UCSD-AML1 (cell line): ENCODE measurements around the gene DIPK1B.
A peak's percentile ranks its signal among the peaks of the same experiment; 100 is the strongest.
"Not testable (repeated sequence)": the region's sequence is repeated elsewhere in the genome, so short reads cannot be mapped to it uniquely, and the experiment has no call there.

ENCODE experiments used
- DNase-seq: peaks from one replicate; lab custom pipeline; 2025; ENCODE audit not compliant: unreplicated experiment; lab: John Stamatoyannopoulos, UW

DIPK1B gene

DNA sequence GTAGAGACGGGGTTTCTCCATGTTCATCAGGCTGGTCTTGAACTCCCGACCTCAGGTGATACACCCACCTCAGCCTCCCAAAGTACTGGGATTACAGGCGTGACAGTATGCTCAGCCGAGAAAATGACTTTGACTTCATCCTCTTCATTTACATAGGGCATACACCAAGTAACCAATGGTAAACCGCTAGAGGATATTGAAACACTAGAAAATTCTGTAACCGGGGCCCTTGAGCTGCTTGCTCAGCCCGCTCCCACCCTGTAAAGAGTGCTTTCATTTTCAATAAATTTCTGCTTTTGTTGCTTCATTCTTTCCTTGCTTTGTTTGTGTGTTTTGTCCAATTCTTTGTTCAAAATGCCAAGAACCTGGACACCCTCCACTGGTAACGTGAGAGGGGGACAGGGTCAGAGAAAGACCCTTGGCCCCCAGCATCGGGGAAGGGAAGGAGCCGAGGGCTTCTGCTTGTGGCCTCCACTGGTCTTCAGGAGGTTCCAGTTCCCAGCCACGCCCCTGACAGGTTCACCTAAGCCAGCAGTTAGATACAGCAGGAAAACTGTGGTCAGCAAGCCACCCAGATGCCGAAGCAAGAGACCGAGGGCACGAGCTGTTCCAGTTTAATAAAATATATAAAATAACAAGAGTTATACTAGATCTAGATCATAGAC, 53.5 kb downstream of the DIPK1B start:
- DNase-seq = not testable (repeated sequence)

DNA sequence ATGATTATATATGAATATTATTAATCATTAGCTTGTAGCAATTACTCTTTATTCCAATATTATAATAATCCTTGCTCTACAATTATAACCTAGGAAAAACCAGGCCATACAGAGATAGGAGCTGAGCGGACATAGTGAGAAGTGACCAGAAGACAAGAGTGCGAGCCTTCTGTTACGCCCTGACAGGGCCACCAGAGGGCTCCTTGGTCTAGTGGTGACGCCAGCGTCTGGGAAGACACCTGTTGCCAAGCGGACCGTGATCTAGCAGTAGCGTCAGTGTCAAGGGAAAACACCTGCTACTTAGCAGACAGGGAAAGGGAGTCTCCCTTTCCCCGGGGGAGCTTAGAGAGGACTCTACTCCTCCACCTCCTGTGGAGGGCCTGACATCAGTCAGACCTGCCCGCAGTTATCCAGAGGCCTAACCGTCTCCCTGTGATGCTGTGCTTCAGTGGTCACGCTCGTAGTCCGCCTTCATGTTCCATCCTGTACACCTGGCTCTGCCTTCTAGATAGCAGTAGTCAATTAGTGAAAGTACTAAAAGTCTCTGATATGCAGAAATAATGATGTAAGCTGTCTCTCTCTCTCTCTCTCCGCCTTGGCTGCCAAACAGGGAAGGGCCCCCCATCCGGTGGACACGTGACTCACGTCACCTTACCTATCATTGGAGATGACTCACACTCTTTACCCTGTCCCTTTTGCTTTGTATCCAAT, 54.2 kb downstream of the DIPK1B start:
- DNase-seq = peak; percentile 28

DNA sequence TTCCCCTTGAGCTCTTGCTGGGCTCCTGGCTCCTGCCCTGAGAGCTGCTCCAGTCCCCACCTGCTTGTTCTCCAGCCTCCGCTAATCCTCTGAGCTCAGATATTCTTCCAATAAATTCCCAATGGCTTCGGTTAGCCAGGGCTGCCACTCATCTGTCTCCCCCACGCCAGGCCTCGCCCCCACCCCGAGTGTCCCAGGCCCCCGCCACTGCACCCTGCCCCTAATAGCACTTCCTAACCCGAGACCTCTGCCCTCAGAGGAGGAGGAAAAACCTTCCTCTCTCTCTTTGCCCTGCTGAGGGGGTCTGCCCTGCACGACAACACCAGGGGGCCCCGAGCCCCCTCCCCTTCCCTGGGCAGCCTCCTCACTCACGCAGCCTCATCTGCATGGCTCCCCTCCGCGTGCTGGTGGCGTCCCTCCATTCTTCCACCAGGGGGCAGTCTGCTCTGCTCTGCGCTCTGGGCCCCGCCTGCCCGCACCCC, 57.4 kb downstream of the DIPK1B start:
- peak; percentile 42 for DNase-seq

DNA sequence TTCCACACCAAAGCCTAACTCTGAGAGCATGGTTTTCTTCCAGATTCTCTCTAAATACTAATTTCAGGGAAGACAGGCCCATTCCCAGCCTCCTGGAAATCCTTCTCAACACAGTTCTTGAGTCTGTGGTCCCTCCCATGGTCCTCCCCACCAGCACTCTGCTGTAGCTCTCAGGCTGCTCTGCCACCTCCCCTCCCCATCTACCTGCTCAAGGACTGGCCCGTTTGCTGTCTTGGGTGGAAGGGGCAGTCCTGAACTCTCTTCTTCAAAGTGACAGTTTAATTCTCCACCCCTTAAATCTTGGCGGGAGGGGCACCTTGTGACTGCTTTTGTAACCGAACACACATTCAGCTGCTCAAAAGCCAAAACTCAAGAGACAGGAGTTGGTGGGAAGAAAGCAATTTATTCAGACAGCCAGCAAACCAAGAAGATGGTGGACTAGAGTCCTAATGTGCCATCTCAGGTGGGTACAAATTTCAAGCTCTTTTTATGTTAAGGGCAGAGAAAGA, 59.6 kb downstream of the DIPK1B start:
- no peak for DNase-seq

DNA sequence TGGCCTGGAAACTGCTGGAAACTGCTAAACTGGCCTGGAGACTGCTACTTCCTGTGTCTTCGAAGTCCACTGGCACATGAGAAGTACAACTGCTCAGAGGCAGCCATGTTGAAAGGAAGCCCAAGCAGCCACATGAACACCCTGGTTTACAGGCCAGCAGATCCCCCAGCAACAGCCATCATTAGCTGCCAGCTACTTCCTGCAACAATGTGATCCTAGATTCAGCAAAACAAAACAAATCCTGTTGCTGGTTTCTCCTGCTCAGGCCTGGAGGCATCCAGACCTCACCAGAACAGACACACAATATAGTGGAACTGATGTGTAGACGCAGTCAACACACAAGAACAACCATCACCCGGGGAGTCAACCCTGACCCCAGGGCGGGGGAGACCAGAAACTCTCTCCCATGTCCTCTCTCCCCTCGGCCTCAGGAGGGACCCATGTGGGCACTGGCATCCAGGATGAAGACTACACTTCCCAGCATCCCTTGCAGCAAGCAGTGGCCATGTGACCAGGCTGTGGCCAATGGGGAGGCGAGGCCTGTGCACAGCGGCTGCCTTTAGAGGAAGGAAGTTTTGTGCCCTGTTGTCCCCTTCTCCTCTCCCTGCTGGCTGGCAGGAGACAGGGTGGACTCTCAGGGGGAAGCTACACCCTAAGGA, 61.1 kb downstream of the DIPK1B start:
- DNase-seq = peak; percentile 77
